HFF-Myc (cell line): ENCODE data around the gene ZNF420.
"Not testable (repeated sequence)": the region's sequence is repeated elsewhere in the genome, so short reads cannot be mapped to it uniquely, and the experiment has no call there.

Experiments used
- DNase-seq: peaks from one replicate; pipeline ENCODE4 v3.0.0-alpha.2; 2011; ENCODE audit warnings: low read depth; ENCODE audit errors: extremely low read depth
- H3K4me3 ChIP-seq: replicated peaks from 2 replicates; pipeline ENCODE4 v1.5.1; 2011; ENCODE audit warnings: low read depth, mild to moderate bottlenecking, control low read depth, low read length
- TF ChIP-seq, protein P1 (sequence below): IDR thresholded peaks from 2 replicates; pipeline ENCODE4 v1.5.1; 2012; ENCODE audit warnings: mild to moderate bottlenecking, low read depth, low read length, control low read depth; ENCODE audit errors: missing control alignments

The ZNF420 gene

DNA sequence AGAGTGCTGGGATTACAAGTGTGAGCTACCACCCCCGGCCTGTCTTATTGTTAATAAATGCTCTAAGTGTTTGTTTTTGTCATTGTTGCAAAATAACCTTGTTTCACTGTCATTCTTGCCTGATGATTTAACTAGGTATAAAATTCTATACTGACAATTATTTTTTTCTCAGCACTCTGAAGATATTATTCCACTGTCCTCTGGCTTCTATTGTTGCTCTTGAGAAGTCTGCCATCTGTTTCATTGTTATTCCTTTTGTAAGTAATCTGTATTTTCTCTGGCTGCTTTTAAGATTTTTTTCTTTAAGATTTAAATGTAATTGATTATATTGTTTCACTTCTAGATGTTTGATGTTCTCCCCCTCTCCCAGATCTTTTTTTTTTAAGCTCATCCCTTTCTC, 17.6 kb downstream of the ZNF420 start:
- TF ChIP-seq, protein P1, sequence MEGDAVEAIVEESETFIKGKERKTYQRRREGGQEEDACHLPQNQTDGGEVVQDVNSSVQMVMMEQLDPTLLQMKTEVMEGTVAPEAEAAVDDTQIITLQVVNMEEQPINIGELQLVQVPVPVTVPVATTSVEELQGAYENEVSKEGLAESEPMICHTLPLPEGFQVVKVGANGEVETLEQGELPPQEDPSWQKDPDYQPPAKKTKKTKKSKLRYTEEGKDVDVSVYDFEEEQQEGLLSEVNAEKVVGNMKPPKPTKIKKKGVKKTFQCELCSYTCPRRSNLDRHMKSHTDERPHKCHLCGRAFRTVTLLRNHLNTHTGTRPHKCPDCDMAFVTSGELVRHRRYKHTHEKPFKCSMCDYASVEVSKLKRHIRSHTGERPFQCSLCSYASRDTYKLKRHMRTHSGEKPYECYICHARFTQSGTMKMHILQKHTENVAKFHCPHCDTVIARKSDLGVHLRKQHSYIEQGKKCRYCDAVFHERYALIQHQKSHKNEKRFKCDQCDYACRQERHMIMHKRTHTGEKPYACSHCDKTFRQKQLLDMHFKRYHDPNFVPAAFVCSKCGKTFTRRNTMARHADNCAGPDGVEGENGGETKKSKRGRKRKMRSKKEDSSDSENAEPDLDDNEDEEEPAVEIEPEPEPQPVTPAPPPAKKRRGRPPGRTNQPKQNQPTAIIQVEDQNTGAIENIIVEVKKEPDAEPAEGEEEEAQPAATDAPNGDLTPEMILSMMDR, result no peak
- DNase-seq, result no peak

DNA sequence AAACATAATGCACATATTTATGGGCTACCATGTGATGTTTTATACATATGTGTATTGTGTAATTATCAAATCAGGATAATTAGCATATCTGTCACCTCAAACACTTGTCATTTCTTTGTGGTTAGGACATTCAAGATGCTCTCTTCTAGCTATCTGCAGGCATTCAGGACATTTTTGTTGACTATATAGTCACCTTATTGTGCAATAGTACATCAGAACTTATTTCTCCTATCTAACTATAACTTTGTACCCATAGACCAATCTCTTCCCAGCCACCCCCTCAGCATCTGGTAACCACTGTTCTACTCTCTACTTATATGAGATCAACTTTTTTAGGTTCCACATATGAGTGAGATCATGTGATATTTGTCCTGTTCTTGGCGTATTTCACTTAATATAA, 20.3 kb downstream of the ZNF420 start:
- no peak overlapping the region for H3K4me3 ChIP-seq
- DNase-seq, result no peak
- TF ChIP-seq, protein P1, result no peak

More for the DNA sequence above, 17.6 kb downstream of the ZNF420 start:
- H3K4me3 ChIP-seq, result no peak overlapping the region

GRCh38 chr19:37104135-37104534, 25.9 kb downstream of the ZNF420 start:
- DNase-seq, H3K4me3 ChIP-seq: not testable (repeated sequence)

GRCh38 chr19:37111753-37112152, 33.5 kb downstream of the ZNF420 start:
- not testable (repeated sequence) for H3K4me3 ChIP-seq, DNase-seq

GRCh38 chr19:37114001-37114400, 35.8 kb downstream of the ZNF420 start:
- DNase-seq, result no peak
- TF ChIP-seq, protein P1, result peak; percentile 17
- no peak overlapping the region for H3K4me3 ChIP-seq

DNA sequence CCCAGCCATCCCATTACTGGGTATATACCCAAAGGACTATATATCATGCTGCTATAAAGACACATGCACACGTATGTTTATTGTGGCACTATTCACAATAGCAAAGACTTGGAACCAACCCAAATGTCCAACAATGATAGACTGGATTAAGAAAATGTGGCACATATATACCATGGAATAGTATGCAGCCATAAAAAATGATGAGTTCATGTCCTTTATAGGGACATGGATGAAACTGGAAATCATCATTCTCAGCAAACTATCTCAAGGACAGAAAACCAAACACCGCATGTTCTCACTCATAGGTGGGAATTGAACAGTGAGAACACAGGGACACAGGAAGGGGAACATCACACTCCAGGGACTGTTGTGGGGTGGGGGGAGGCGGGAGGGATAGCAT, 43.9 kb downstream of the ZNF420 start:
- H3K4me3 ChIP-seq, DNase-seq: not testable (repeated sequence)

DNA sequence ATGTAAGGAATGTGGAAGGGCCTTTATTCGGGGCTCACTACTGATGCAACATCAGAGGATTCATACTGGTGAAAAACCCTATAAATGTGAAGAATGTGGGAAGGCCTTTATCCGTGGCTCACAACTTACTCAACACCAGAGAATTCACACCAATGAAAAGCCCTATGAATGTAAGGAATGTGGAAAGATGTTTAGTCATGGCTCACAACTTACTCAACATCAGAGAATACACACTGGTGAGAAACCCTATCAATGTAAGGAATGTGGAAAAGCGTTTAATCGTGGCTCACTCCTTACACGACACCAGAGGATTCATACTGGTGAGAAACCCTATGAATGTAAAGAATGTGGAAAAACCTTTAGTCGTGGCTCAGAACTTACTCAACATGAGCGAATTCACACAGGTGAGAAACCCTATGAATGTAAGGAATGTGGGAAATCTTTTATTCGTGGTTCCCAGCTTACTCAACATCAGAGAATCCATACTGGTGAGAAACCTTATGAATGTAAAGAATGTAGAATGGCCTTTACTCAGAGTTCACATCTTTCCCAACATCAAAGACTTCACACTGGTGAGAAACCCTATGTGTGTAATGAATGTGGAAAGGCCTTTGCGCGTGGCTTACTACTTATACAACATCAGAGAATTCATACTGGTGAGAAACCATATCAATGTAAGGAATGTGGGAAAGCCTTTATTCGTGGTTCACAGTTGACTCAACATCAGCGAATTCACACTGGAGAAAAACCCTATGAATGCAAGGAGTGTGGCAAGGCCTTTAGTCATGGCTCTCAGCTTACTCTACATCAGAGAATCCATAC, 50.0 kb downstream of the ZNF420 start:
- no peak overlapping the region for H3K4me3 ChIP-seq
- no peak for DNase-seq
- TF ChIP-seq, protein P1, result no peak

DNA sequence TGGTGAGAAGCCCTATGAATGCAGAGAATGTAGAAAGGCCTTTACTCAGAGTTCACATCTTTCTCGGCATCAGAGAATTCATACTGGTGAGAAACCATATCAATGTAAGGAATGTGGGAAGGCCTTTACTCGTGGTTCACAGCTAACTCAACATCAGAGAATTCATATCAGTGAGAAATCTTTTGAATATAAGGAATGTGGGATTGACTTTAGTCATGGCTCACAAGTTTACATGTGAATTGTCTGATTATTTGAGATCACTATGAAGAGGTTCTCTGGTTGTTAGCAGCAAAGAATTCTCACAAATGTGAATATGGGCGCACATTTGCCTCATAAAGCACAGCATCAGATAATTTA, 50.6 kb downstream of the ZNF420 start:
- TF ChIP-seq, protein P1, result no peak

More for the DNA sequence above, 50.6 kb downstream of the ZNF420 start:
- H3K4me3 ChIP-seq, result no peak overlapping the region
- DNase-seq, result no peak
